HCT116 (cell line): ENCODE results near the gene ADIPOR2. TPM values are rescaled to one million over a fixed set of nuclear protein-coding genes. Genes with fewer than 3 reads are reported as not detected.
"Not testable (repeated sequence)": the region's sequence is repeated elsewhere in the genome, so short reads cannot be mapped to it uniquely, and the experiment has no call there.

ENCODE experiments used
- ATAC-seq: fragments of 200-7000 bp; cut with Tn5 transposase; 2 replicates; pipeline ENCODE4 v1.9.1; 2020; ENCODE audit warnings: mild to moderate bottlenecking, moderate library complexity
- BruUV-seq: library from RNA; stranded (reverse); fragments of 400-500 nt; replicated peaks from 2 replicates; lab custom pipeline; 2021; lab: Mats Ljungman, UMichigan
- CTCF ChIA-PET: fragments of 300-600 bp; sonication (Branson Sonifier 250); formaldehyde crosslinking; loops from one replicate; lab custom pipeline; 2021; ENCODE audit warnings: antibody characterized with exemption; lab: Charles Lee
- POLR2A ChIA-PET: fragments of 300-600, 350-600 bp; sonication (Branson Sonifier 250); formaldehyde crosslinking; loops from one replicate; lab custom pipeline; 2021; ENCODE audit warnings: antibody characterized with exemption; lab: Charles Lee
- RAD21 ChIA-PET, 2 experiments: fragments of 300-600 bp; sonication (Branson Sonifier 250); formaldehyde crosslinking; loops; one replicate each; lab custom pipeline; 2023; ENCODE audit warnings: low total read pairs in 2 of 2; ENCODE audit not compliant: uncharacterized antibody in 2 of 2, unreplicated experiment in 2 of 2, low non-redundant PET in 1 of 2; lab: Charles Lee
- DNase-seq: peaks from one replicate; pipeline ENCODE4 v3.0.0-alpha.2; 2010; ENCODE audit warnings: low read depth, low spot score
- H2AFZ ChIP-seq: fragments of 200-600 bp; shearing (Covaris generic), sonication (generic); 2 replicates; pipeline ENCODE4 v1.6.1; 2017; ENCODE audit warnings: low read depth, mixed run types, mixed read lengths, antibody characterized with exemption, low read length; ENCODE audit not compliant: poor library complexity, severe bottlenecking
- H3K27ac ChIP-seq: 2 replicates; pipeline ENCODE4 v1.5.1; 2012; ENCODE audit warnings: low read depth, low read length
- H3K27me3 ChIP-seq: fragments of 200-600 bp; sonication (generic); 2 replicates; pipeline ENCODE4 v1.6.1; 2016; ENCODE audit warnings: mixed run types, low read length, mixed read lengths; ENCODE audit not compliant: insufficient read depth
- H3K36me3 ChIP-seq, 2 experiments: fragments of 200-500 bp in 1 of 2; fragments of 200-600 bp in 1 of 2; sonication (Bioruptor generic) in 1 of 2; sonication (generic) in 1 of 2; 2 replicates each; pipeline versions ENCODE4 v1.5.1 to v1.6.1; 2014 to 2016; ENCODE audit warnings: low read length in 2 of 2, inconsistent platforms in 1 of 2, mixed read lengths in 1 of 2, mixed run types in 1 of 2; ENCODE audit not compliant: insufficient read depth in 2 of 2, control insufficient read depth in 1 of 2
- H3K4me1 ChIP-seq, 2 experiments: fragments of 200-600 bp in 1 of 2; sonication (generic) in 1 of 2; 2 replicates each; pipeline versions ENCODE4 v1.5.1 to v1.6.1; 2012 to 2017; ENCODE audit warnings: low read length in 2 of 2, inconsistent platforms in 1 of 2, mild to moderate bottlenecking in 1 of 2, mixed read lengths in 1 of 2, mixed run types in 1 of 2, moderate library complexity in 1 of 2; ENCODE audit not compliant: insufficient read depth in 2 of 2, control insufficient read depth in 1 of 2
- H3K4me2 ChIP-seq: fragments of 200-600 bp; sonication (generic); 2 replicates; pipeline ENCODE4 v1.6.1; 2017; ENCODE audit warnings: mixed run types, low read length, mixed read lengths
- H3K4me3 ChIP-seq, 2 experiments: fragments of 200-600 bp in 1 of 2; sonication (generic) in 1 of 2; replicated peaks in 1 of 2; 2 replicates each; pipeline ENCODE4 v1.5.1; 2011 to 2016; ENCODE audit warnings: low read length in 2 of 2, control low read depth in 1 of 2, low read depth in 1 of 2, mild to moderate bottlenecking in 1 of 2, mixed read lengths in 1 of 2, mixed run types in 1 of 2
- H3K79me2 ChIP-seq: fragments of 200-600 bp; sonication (generic); 2 replicates; pipeline ENCODE4 v1.6.1; 2017; ENCODE audit warnings: mild to moderate bottlenecking, mixed run types, low read length, moderate library complexity, mixed read lengths; ENCODE audit not compliant: insufficient read depth
- H3K9ac ChIP-seq: fragments of 200-600 bp; sonication (generic); 2 replicates; pipeline ENCODE4 v1.6.1; 2016; ENCODE audit warnings: low read length, mixed read lengths
- H3K9me2 ChIP-seq: fragments of 200-600 bp; sonication (generic), shearing (Covaris generic); 2 replicates; pipeline ENCODE4 v1.6.1; 2017; ENCODE audit warnings: mixed run types, mild to moderate bottlenecking, moderate library complexity; ENCODE audit not compliant: insufficient read depth
- H3K9me3 ChIP-seq, 2 experiments: fragments of 200-500 bp in 1 of 2; fragments of 200-600 bp in 1 of 2; sonication (Bioruptor generic) in 1 of 2; sonication (generic) in 1 of 2; 2 replicates each; pipeline ENCODE4 v1.6.1; 2014 to 2017; ENCODE audit warnings: low read length in 2 of 2, mixed read lengths in 2 of 2, inconsistent platforms in 1 of 2, low read depth in 1 of 2, mild to moderate bottlenecking in 1 of 2, mixed run types in 1 of 2, moderate library complexity in 1 of 2; ENCODE audit not compliant: control insufficient read depth in 1 of 2, insufficient read depth in 1 of 2
- H4K20me1 ChIP-seq: fragments of 200-600 bp; sonication (generic), shearing (Covaris generic); 2 replicates; pipeline ENCODE4 v1.6.1; 2017; ENCODE audit warnings: mixed run types, mild to moderate bottlenecking, moderate library complexity; ENCODE audit not compliant: insufficient read depth
- intact Hi-C: fragments of 100-400 bp; cut with micrococcal nuclease; formaldehyde crosslinking; loops from 2 replicates; pipeline ENCODE4 v1.10.0; 2022
- total RNA-seq: library from RNA; stranded (reverse); gene quantifications from one replicate; pipeline ENCODE4 v1.2.1, GENCODE V29; 2021; ENCODE audit not compliant: unreplicated experiment

ADIPOR2 gene
- total RNA-seq, 1 experiment from 2014 or later, result 69.9 TPM

DNA sequence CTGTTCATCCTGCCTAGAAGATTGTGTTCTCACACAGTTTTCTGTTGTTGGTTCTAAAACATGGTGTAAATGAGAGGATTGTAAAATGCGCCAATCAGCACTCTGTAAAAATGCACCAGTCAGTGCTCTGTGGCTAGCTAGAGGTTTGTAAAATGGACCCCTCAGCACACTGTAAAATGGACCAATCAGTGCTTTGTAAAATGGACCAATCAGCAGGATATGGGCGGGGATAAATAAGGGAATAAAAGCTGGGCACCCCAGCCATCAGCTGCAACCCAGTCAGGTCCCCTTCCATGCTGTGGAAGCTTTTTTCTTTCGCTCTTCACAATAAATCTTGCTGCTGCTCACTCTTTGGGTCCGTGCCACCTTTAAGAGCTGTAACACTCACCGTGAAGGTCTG, 19.1 kb downstream of the ADIPOR2 start:
- H3K4me1 ChIP-seq, H3K9me3 ChIP-seq: not testable (repeated sequence)

DNA sequence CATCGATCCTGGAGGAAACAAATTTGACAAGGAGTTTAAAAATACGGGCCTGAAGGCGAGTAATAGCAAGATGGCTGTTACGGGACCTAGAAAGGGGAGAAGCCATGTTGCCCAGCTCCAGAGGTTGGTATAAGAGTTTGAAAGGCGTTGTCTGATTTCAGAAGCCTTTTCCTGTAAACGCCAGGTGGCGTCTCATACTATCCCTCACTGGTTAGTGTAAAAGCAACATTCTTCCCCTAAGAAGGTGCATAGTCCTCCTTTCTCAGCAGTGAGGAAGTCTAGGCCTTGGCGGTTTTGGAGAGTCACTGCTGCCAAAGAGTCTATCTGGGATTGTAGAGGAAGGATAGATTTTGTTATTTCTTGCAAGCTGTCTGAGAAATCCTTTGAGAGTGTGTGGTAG, 20.0 kb downstream of the ADIPOR2 start:
- peaks cover 98% of the 10 kb centered on the region for H3K79me2 ChIP-seq
- ATAC-seq, H3K9ac ChIP-seq, H3K4me2 ChIP-seq, RAD21 ChIA-PET, H3K9me2 ChIP-seq, H3K4me1 ChIP-seq, H4K20me1 ChIP-seq, POLR2A ChIA-PET, intact Hi-C loops, H3K36me3 ChIP-seq, H3K4me3 ChIP-seq, H3K27me3 ChIP-seq, DNase-seq, H3K27ac ChIP-seq, H2AFZ ChIP-seq, H3K9me3 ChIP-seq, BruUV-seq, CTCF ChIA-PET: not testable (repeated sequence)

More for the DNA sequence above, 19.1 kb downstream of the ADIPOR2 start:
- intact Hi-C loops, H3K9ac ChIP-seq, H3K4me2 ChIP-seq, ATAC-seq, BruUV-seq, RAD21 ChIA-PET, DNase-seq, H2AFZ ChIP-seq, H3K27me3 ChIP-seq, POLR2A ChIA-PET, CTCF ChIA-PET, H3K4me3 ChIP-seq, H3K27ac ChIP-seq, H3K9me2 ChIP-seq, H3K36me3 ChIP-seq: not testable (repeated sequence)
- Histone ChIP-seq H4K20me1 (peaks cover 13% of the 10 kb centered on the region; the same call in 1 of the 2 replicates), H3K79me2 (peaks cover 99% of the 10 kb centered on the region)

- H2AFZ ChIP-seq, H3K4me3 ChIP-seq, intact Hi-C loops, DNase-seq, H3K36me3 ChIP-seq, H3K4me2 ChIP-seq, H3K9ac ChIP-seq, RAD21 ChIA-PET, H3K4me1 ChIP-seq, H3K9me3 ChIP-seq, BruUV-seq, ATAC-seq, H3K27ac ChIP-seq, H3K9me2 ChIP-seq, CTCF ChIA-PET, POLR2A ChIA-PET, H3K27me3 ChIP-seq, H4K20me1 ChIP-seq: not testable (repeated sequence)
- H3K79me2 ChIP-seq, result peaks cover 98% of the 10 kb centered on the region
These were observed 20.8 kb downstream of the ADIPOR2 start for GRCh38 chr12:1711536-1712211.

DNA sequence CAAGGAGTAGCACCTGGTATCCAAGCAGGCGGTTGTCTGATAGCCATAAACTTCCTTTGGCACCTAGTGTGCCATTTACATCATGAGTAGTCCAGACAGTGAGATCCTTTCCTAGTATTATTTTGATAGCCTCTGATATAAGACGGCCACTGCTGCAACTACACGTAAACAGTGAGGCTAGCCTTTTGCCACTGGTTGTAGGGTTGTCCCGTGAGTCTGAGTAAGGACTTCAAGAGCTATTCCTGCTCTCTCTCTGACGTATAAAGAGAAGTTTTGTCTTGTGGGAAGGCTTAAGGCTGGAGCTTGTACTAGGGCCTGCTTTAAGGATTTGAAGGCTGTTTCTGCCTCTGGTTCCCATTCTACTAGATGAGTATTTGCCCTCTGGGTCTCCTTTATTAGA, 21.4 kb downstream of the ADIPOR2 start:
- POLR2A ChIA-PET, H3K4me2 ChIP-seq, CTCF ChIA-PET, H3K27me3 ChIP-seq, H2AFZ ChIP-seq, RAD21 ChIA-PET, ATAC-seq, H3K4me1 ChIP-seq, BruUV-seq, H3K9me3 ChIP-seq, DNase-seq, intact Hi-C loops, H3K36me3 ChIP-seq, H3K9me2 ChIP-seq, H3K4me3 ChIP-seq, H3K27ac ChIP-seq, H3K9ac ChIP-seq, H4K20me1 ChIP-seq: not testable (repeated sequence)
- peaks cover 98% of the 10 kb centered on the region for H3K79me2 ChIP-seq
